ENCODE measurements around the gene BCAS4. TPM values are rescaled to one million over a fixed set of nuclear protein-coding genes. Genes with fewer than 3 reads are reported as not detected.
"Not testable (repeated sequence)": the region's sequence is repeated elsewhere in the genome, so short reads cannot be mapped to it uniquely, and the experiment has no call there.

The BCAS4 gene
- 1 to 10 TPM; 2.1 to 2.7 TPM for total RNA-seq
- long read RNA-seq, donor 1, partial matches to known transcripts: 0 of 2 reads
- long read RNA-seq, donor 1, other reads (novel, unspliced or antisense): 2 of 2 reads
- long read RNA-seq, donor 2, full-length matches to known transcripts: 14 of 18 reads
- long read RNA-seq, donor 2, partial matches to known transcripts: 0 of 18 reads
- long read RNA-seq, donor 2, other reads (novel, unspliced or antisense): 4 of 18 reads

DNA sequence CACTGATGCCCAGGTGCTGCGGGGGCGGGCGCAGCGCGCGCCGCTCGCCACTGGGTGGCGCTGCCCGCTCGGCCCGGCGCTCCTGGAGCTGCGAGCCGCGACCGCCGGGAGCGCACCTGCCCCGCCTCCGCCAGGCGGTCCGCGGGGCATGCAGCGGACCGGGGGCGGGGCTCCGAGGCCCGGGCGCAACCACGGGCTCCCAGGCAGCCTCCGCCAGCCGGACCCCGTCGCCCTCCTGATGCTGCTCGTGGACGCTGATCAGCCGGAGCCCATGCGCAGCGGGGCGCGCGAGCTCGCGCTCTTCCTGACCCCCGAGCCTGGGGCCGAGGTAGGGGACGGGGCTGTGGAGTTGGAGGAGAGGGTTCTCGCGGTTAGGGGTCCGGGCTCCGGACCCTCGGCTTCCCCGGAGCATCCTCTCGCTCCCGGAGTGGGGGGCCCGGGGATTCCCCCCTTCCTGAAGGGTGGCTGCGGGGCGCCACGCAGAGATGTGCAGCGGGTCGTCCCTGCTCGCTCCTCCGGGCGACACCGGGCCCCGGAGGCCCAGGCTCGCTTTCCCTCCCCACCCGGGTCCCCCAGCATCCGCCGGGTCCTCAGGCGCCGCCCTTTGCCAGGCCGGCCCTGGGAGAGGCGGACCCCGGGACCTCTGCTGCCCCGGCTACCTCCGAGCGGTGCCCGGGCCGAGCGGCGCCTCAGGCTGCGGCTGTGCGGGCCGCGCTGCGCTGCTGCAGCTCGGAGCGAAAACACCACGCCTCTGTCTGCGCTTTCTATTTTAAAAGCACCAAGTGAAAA is at the start of gene BCAS4:
Gene BCAS4, plus strand, starts transcription at position 216 of the 789 bp plus-strand sequence. Its CDS starts 23 bp downstream, at position 239.
- intact Hi-C loops (cut with DNase I): loop anchor here in 1 of 2 donors (5.0 kb wide), 1 partner anchor 127 kb away; no protein-coding TSS in a partner anchor
- DNase-seq (ENCODE audit: low spot score): peak; percentile 88

DNA sequence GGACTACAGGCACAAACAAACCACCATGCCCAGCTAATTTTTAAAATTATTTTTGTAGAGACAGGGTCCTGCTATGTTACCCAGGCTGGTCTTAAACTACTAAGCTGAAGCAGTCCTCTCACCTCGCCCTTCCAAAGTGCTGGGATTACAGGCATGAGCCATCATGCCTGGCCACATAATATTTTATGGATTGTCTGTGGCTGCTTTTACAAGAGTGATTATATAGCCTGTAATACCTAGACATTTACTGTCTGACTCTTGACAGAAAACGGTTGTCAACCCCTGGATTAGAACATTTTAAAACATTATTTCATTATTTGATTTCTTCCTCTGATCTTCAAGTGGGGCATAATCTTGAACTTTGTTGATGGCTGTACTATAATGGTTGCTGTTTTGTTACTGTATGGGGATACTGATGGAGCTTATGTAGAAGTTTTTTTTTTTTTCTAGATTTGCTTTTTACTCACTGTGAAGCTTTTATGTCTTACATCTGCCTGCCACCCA is 49.2 kb upstream of the BCAS4 start:
- intact Hi-C loops (cut with DNase I): loop anchor here (5.0 to 10.0 kb wide), 4 partner anchors 121 to 558 kb away; no protein-coding TSS in a partner anchor

DNA sequence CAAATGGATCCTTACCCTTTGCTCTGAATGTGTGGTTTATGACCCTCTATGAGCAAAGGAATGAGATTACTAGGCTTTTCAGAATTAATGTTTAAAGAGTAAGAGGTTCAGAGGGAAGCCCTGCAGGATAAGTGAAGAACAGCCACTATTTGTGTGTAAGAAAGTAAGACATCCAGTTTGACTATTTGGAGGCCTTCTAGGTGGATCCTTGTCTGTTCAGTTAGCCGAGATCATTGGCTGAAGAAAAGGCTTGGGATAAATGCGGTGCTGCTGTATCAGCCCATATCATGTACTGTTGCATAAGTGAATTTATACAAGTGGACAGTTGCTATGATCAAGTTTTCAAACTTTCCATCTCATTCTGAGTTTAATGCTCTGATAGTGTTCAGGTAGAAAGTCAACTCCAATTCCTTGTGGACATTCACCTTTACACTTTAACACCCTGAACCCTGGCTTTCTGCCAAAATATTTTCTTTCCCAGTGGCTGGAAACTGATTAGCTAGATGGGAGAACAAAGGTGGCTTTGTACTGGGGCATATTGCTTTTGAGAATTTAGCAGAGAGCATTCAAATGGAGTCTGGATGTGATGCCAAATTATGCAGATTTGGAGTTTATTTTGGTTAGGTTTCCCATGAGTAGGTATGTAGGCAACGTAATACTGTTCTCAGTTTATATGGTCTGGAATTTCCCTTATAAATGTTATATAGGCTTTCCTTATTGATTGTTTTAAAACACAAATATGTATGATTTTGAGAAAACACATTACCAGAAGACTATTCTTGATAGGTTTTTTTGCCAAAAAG is 48.5 kb upstream of the BCAS4 start:
- intact Hi-C loops (cut with DNase I): loop anchor here (5.0 to 10.0 kb wide), 4 partner anchors 122 to 559 kb away; no protein-coding TSS in a partner anchor

More for the DNA sequence above, 49.2 kb upstream of the BCAS4 start:
- DNase-seq (ENCODE audit: low spot score): no peak

DNA sequence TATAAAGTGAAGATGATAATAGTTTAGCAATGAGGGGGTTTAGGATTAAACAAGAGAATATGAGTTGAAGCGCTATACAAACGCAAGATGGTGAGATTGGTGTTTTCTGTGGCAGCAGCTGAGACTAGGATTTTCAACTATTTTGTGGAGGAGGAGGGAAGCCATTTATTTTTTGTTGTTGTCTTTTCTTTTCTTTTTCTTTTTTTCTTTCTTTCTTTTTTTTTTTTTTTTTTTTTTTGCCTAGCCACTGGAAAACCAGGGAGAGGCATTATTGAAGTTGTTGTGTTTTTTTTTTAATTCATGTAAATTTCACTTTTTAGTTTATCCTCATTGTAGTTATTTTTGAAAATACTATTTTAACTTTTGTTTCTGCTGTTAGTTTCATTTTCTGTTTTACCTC is 47.6 kb upstream of the BCAS4 start:
- DNase-seq (ENCODE audit: low spot score): no peak
- intact Hi-C loops (cut with DNase I): loop anchor here (5.0 to 10.0 kb wide), 4 partner anchors 122 to 560 kb away; no protein-coding TSS in a partner anchor

More for the DNA sequence above, 48.5 kb upstream of the BCAS4 start:
- no peak for DNase-seq (ENCODE audit: low spot score)

DNA sequence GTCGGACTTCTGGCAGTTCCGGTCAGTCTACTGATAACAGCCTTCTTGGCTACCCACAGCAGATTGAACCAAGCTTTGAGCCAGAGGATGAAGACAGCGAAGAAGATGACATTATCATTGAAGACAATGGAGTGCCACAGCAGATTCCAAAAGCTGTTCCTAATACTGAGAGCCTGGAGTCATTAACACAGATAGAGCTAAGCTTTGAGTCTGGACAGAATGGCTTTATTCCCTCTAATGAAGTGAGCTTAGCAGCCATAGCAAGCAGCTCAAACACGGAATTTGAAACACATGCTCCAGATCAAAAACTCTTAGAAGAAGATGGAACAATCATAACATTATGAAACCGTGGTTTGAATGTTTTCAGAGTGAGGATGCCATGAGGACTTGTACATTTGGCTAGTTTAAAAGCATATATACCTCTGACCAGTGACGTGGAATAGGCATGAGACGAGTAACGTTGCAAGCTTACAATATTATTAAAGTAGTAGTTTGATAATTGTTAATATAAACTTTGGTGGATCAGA is 44.7 kb upstream of the BCAS4 start:
- intact Hi-C loops (cut with DNase I): no loop called here
- DNase-seq (ENCODE audit: low spot score): no peak

DNA sequence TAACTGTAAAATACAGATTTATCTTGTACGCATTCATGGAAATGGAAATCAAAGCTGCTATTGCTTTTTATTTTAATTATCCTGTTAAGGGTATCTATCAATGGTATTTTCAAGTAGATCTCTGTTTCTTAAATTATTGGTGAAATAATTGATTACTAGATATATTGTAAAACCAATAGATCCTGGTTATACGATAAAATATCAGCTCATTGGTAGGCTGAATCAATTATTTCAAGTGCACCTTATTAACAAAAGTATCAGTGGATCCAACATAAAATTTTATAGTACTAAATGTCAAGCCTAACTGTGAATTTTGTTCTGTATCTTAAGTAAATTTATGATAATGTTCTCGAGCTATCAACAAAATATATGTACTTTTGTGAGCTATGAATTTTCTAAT is 41.7 kb upstream of the BCAS4 start:
- no peak for DNase-seq (ENCODE audit: low spot score)
- intact Hi-C loops (cut with DNase I): no loop called here

DNA sequence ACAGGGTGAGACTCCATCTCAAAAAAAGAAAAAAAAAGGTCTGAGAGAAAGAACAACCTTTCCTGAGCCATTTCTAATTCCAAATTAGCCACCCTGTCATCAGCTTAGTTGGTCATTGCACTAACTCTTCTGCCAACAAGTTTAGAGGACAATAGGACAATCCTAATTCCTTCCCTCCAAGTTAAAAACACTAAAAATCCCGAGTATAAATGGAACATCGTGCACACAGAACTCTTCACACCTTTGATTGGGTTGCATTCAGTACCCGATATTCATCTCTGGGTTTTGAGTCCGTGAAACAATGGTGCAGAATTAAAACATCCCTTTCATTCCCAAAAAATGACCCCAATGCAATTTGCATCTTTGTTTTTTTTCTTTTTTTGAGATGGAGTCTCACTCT is 40.4 kb upstream of the BCAS4 start:
- intact Hi-C loops (cut with DNase I): no loop called here

DNA sequence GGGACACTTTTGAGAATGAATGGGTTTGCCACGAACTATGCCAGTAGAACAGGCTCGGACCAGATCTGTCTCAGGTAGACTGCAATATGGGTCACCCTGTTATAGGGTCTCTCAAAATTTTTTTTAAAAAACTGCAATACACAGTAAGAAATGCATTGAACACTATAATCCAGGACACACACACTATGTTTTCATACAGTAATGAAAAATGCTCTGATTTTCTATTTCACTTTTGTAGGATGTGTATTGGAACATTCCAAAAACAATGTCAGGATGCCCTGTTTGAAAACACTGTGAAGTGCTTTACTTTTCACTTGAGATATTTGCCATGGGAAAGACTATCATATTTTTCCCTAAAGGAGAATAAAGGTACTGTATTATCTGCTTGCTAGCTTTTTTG is 38.4 kb upstream of the BCAS4 start:
- no peak for DNase-seq (ENCODE audit: low spot score)
- intact Hi-C loops (cut with DNase I): no loop called here

More for the DNA sequence above, 40.4 kb upstream of the BCAS4 start:
- DNase-seq (ENCODE audit: low spot score): no peak

- DNase-seq (ENCODE audit: low spot score): no peak
- intact Hi-C loops (cut with DNase I): no loop called here
Measured at GRCh38 chr20:50758469-50758868, 36.4 kb upstream of the BCAS4 start.

DNA sequence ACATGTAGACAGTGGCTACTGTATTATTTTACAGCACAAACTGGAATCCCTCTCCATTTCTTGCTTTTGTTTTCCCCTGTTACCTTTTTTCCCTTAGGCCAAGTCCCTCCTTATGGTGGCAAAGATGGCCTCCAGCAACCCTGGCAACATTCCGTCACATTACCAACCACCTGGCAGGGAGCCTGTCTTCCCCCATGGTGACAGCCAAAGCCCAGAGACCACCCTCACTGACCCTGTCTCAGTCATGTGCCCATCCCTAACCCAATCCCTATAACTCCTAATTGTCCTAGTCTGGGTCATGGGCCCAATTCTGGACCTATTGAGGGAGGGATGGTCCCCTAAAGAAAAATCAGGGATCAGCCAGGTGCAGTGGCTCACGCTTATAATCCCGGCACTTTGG is 35.9 kb upstream of the BCAS4 start:
- intact Hi-C loops (cut with DNase I): no loop called here
- no peak for DNase-seq (ENCODE audit: low spot score)

GRCh38 chr20:50759678-50760077 is 35.2 kb upstream of the BCAS4 start:
- DNase-seq (ENCODE audit: low spot score): peak; percentile 42
- intact Hi-C loops (cut with DNase I): loop anchor here in 1 of 2 donors (5.0 kb wide), 1 partner anchor 1772 kb away; no protein-coding TSS in a partner anchor

DNA sequence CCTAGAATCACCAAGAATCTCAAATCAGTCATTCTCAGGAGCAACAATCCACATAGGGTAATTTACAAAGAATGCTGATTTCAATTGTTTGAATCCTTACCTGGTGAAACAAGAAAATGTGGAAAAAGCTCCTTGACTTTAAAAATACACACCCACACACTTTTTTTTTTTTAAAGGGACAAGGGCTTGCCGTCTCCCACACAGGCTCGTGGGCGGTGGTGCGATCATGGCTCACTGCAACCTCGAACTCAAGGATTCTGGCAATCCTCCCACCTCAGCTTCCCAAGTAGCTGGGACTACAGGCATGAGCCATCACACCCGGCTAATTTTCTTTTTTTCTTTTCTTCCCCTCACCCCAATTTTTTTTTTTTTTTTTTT is 32.8 kb upstream of the BCAS4 start:
- intact Hi-C loops (cut with DNase I): loop anchor here in 1 of 2 donors (5.0 kb wide), 1 partner anchor 1775 kb away; no protein-coding TSS in a partner anchor
- no peak for DNase-seq (ENCODE audit: low spot score)

GRCh38 chr20:50762435-50763220 is 32.2 kb upstream of the BCAS4 start:
- intact Hi-C loops (cut with DNase I): loop anchor here in 1 of 2 donors (5.0 kb wide), 1 partner anchor 1775 kb away; no protein-coding TSS in a partner anchor
- DNase-seq (ENCODE audit: low spot score): no peak

- DNase-seq (ENCODE audit: low spot score): not testable (repeated sequence)
Measured at GRCh38 chr20:50763550-50764458, 31.1 kb upstream of the BCAS4 start.

GRCh38 chr20:50765251-50765650 is 29.6 kb upstream of the BCAS4 start:
- DNase-seq (ENCODE audit: low spot score); intact Hi-C loops (cut with DNase I): not testable (repeated sequence)

More at GRCh38 chr20:50763550-50764458, 31.1 kb upstream of the BCAS4 start:
- intact Hi-C loops (cut with DNase I): loop anchor here in 1 of 2 donors (5.0 kb wide), 1 partner anchor 1777 kb away; no protein-coding TSS in a partner anchor

- DNase-seq (ENCODE audit: low spot score): no peak
- intact Hi-C loops (cut with DNase I): no loop called here
Measured at GRCh38 chr20:50765674-50766073, 29.2 kb upstream of the BCAS4 start.
